ENCODE measurements around the gene GCNT1. TPM values are rescaled to one million over a fixed set of nuclear protein-coding genes. Genes with fewer than 3 reads are reported as not detected.

The GCNT1 gene
- total and polyA plus RNA-seq, 2 donors (not counting 1 experiment from before 2014, with no cell fraction given) = 9.1 to 31.0 TPM

- ATAC-seq (ENCODE audit: low read depth) (no peak), DNase-seq (no peak)
- no peaks in the 10 kb centered on the region for H4K20me1 ChIP-seq (ENCODE audit: control insufficient read depth, insufficient read depth, low read length, poor library complexity, severe bottlenecking)
- Mint-ChIP-seq H3K27ac (no peak overlapping the region), H3K4me3 (no peak overlapping the region), H3K9me3 (ENCODE audit: insufficient read depth) (no peaks in the 10 kb centered on the region), H3K27me3 (no peaks in the 10 kb centered on the region), H3K4me1 (no peaks in the 10 kb centered on the region)
- no peak overlapping the region for H3K4me2 ChIP-seq (replicated peaks; ENCODE audit: low read depth, low read length, poor library complexity, severe bottlenecking)
- H3K27me3 ChIP-seq (replicated peaks in 1 of 4; ENCODE audit: control extremely low read depth in 1 of 4, control insufficient read depth in 3 of 4, insufficient read depth in 4 of 4, low read length in 3 of 4) = no peaks in the 10 kb centered on the region
- intact Hi-C loops (cut with micrococcal nuclease) = no loop called here
- 97% methylated on average over 6 of the region's 8 CpGs for WGBS (ENCODE audit: insufficient coverage)
- no peaks in the 10 kb centered on the region for H3K4me1 ChIP-seq (ENCODE audit: control insufficient read depth in 2 of 2, insufficient read depth in 2 of 2, low read length in 2 of 2)
- no peaks in the 10 kb centered on the region for H3K36me3 ChIP-seq (replicated peaks in 1 of 2; ENCODE audit: control extremely low read depth in 1 of 2, control insufficient read depth in 1 of 2, extremely low read depth in 1 of 2, insufficient read depth in 2 of 2, low read length in 1 of 2)
- no peak overlapping the region for H3K9ac ChIP-seq (ENCODE audit: low read length)
- TF ChIP-seq EZH2 (IDR thresholded peaks at IDR 0.05; ENCODE audit: borderline replicate concordance, insufficient read depth, low read depth, low read length, poor library complexity, severe bottlenecking) (no peak), CTCF (IDR thresholded peaks at IDR 0.05) (no peak)
- no peaks in the 10 kb centered on the region for H3K9me3 ChIP-seq (ENCODE audit: control extremely low read depth in 1 of 3, control insufficient read depth in 2 of 3, insufficient read depth in 1 of 3, low read length in 2 of 3)
- no peaks in the 10 kb centered on the region for H3K79me2 ChIP-seq (ENCODE audit: control insufficient read depth, insufficient read depth, low read length)
- POLR2A ChIA-PET = no interaction called here
- H3K27ac ChIP-seq (ENCODE audit: low read length in 2 of 2) = no peak overlapping the region
- no peak overlapping the region for H3K4me3 ChIP-seq (ENCODE audit: control extremely low read depth in 1 of 5, extremely low read depth in 1 of 5, insufficient read depth in 1 of 5, low read depth in 2 of 5, low read length in 4 of 5)
- no peak overlapping the region for H2AFZ ChIP-seq (ENCODE audit: insufficient read depth, low read depth, low read length, poor library complexity, severe bottlenecking)
- CTCF ChIA-PET = interaction anchor here (0.6 kb wide), 1 partner anchor 108 kb away, joined by 3 read pairs; no protein-coding TSS in a partner anchor
These were observed 33.1 kb upstream of the GCNT1 start for GRCh38 chr9:76425677-76426453.

- ATAC-seq (ENCODE audit: low read depth) (no peak), DNase-seq (no peak)
- no peak overlapping the region for H3K27ac ChIP-seq (ENCODE audit: low read length in 2 of 2)
- H3K9me3 ChIP-seq (ENCODE audit: control extremely low read depth in 1 of 3, control insufficient read depth in 2 of 3, insufficient read depth in 1 of 3, low read length in 2 of 3) = no peaks in the 10 kb centered on the region
- no peaks in the 10 kb centered on the region for H4K20me1 ChIP-seq (ENCODE audit: control insufficient read depth, insufficient read depth, low read length, poor library complexity, severe bottlenecking)
- H3K4me1 ChIP-seq (ENCODE audit: control insufficient read depth in 2 of 2, insufficient read depth in 2 of 2, low read length in 2 of 2) = no peaks in the 10 kb centered on the region
- Mint-ChIP-seq H3K27me3 (no peaks in the 10 kb centered on the region), H3K4me1 (no peaks in the 10 kb centered on the region), H3K4me3 (no peak overlapping the region), H3K27ac (no peak overlapping the region), H3K9me3 (ENCODE audit: insufficient read depth) (no peaks in the 10 kb centered on the region)
- H3K27me3 ChIP-seq (replicated peaks in 1 of 4; ENCODE audit: control extremely low read depth in 1 of 4, control insufficient read depth in 3 of 4, insufficient read depth in 4 of 4, low read length in 3 of 4) = no peaks in the 10 kb centered on the region
- no peak overlapping the region for H2AFZ ChIP-seq (ENCODE audit: insufficient read depth, low read depth, low read length, poor library complexity, severe bottlenecking)
- no peaks in the 10 kb centered on the region for H3K36me3 ChIP-seq (replicated peaks in 1 of 2; ENCODE audit: control extremely low read depth in 1 of 2, control insufficient read depth in 1 of 2, extremely low read depth in 1 of 2, insufficient read depth in 2 of 2, low read length in 1 of 2)
- intact Hi-C loops (cut with micrococcal nuclease) = no loop called here
- H3K4me2 ChIP-seq (replicated peaks; ENCODE audit: low read depth, low read length, poor library complexity, severe bottlenecking) = no peak overlapping the region
- H3K9ac ChIP-seq (ENCODE audit: low read length) = no peak overlapping the region
- TF ChIP-seq EZH2 (IDR thresholded peaks at IDR 0.05; ENCODE audit: borderline replicate concordance, insufficient read depth, low read depth, low read length, poor library complexity, severe bottlenecking) (no peak), CTCF (IDR thresholded peaks at IDR 0.05) (no peak)
- POLR2A ChIA-PET = no interaction called here
- CTCF ChIA-PET = no interaction called here
- WGBS (ENCODE audit: insufficient coverage) = 93% methylated on average over 3 of the region's 7 CpGs
- no peaks in the 10 kb centered on the region for H3K79me2 ChIP-seq (ENCODE audit: control insufficient read depth, insufficient read depth, low read length)
- H3K4me3 ChIP-seq (ENCODE audit: control extremely low read depth in 1 of 5, extremely low read depth in 1 of 5, insufficient read depth in 1 of 5, low read depth in 2 of 5, low read length in 4 of 5) = no peak overlapping the region
These were observed 32.1 kb upstream of the GCNT1 start for GRCh38 chr9:76426807-76427419.
